Thoracic aorta (tissue), 2 donors: ENCODE measurements around the gene VPS13C. TPM values are rescaled to one million over a fixed set of nuclear protein-coding genes. Genes with fewer than 3 reads are reported as not detected.

Experiments used
- ATAC-seq: fragments of 150-250 bp; one replicate; pipeline ENCODE4 v1.8.0; 2017; ENCODE audit warnings: low read depth; ENCODE audit not compliant: insufficient number of reproducible peaks, low FRiP score
- DNase-seq: peaks from one replicate; pipeline ENCODE4 v3.0.0-alpha.2; 2020; ENCODE audit warnings: low spot score
- H3K27ac ChIP-seq, 2 donors: fragments of 200-600 bp; sonication (generic); 1 replicate in 1 of 2; 2 replicates in 1 of 2; pipeline ENCODE4 v1.5.1; 2016; ENCODE audit warnings: mild to moderate bottlenecking in 2 of 2, moderate library complexity in 2 of 2
- H3K27me3 ChIP-seq: fragments of 200-600 bp; sonication (generic); replicated peaks from 2 replicates; pipeline ENCODE4 v1.6.0; 2016; ENCODE audit warnings: mild to moderate bottlenecking; ENCODE audit not compliant: insufficient read depth
- H3K36me3 ChIP-seq: fragments of 200-600 bp; sonication (generic); one replicate; pipeline ENCODE4 v1.5.1; 2016
- H3K4me1 ChIP-seq, 2 donors: fragments of 200-600 bp; sonication (generic); 1 replicate in 1 of 2; 2 replicates in 1 of 2; pipeline versions ENCODE4 v1.5.1 to v1.6.0; 2016; ENCODE audit warnings: low read depth in 2 of 2, mild to moderate bottlenecking in 1 of 2; ENCODE audit not compliant: control insufficient read depth in 1 of 2
- H3K4me3 ChIP-seq: fragments of 200-600 bp; sonication (generic); 2 replicates; pipeline ENCODE4 v1.5.1; 2016; ENCODE audit warnings: mild to moderate bottlenecking
- H3K9me3 ChIP-seq: fragments of 200-600 bp; sonication (generic); 2 replicates; pipeline ENCODE4 v1.5.1; 2016
- CTCF ChIP-seq: fragments of 200-600 bp; sonication (generic); IDR thresholded peaks from one replicate; pipeline ENCODE4 v1.5.1; 2019; ENCODE audit warnings: antibody characterized with exemption
- total RNA-seq, 2 donors: library from RNA; depleted of rRNA; stranded (reverse); fragments of >200 nt; gene quantifications; one replicate each; pipeline versions ENCODE4 v1.1.0 to v1.2.3, GENCODE V29; 2016

VPS13C gene
- total RNA-seq, 2 donors from 2014 or later, result 93.3 to 99.0 TPM

GRCh38 chr15:61910839-61911369 is 149.3 kb downstream of the VPS13C start:
- no peaks in the 10 kb centered on the region for H3K27me3 ChIP-seq
- no peak for ATAC-seq
- TF ChIP-seq CTCF, result no peak
- peaks cover 0 to 6% of the 10 kb centered on the region in 2 donors for H3K4me1 ChIP-seq
- peaks cover 27% of the 10 kb centered on the region for H3K36me3 ChIP-seq
- H3K27ac ChIP-seq, result no peak overlapping the region
- DNase-seq, result no peak
- no peaks in the 10 kb centered on the region for H3K9me3 ChIP-seq
- H3K4me3 ChIP-seq, result no peak overlapping the region

- Histone ChIP-seq H3K4me1 (peaks cover 0 to 6% of the 10 kb centered on the region in 2 donors), H3K9me3 (no peaks in the 10 kb centered on the region), H3K27ac (no peak overlapping the region), H3K36me3 (peaks cover 23% of the 10 kb centered on the region), H3K27me3 (no peaks in the 10 kb centered on the region), H3K4me3 (no peak overlapping the region)
- DNase-seq (no peak), ATAC-seq (no peak)
- no peak for TF ChIP-seq CTCF
These were observed 152.0 kb downstream of the VPS13C start for GRCh38 chr15:61908241-61908640.

- H3K4me1 ChIP-seq, result peaks cover 0 to 6% of the 10 kb centered on the region in 2 donors
- no peak for DNase-seq
- H3K4me3 ChIP-seq, result no peak overlapping the region
- TF ChIP-seq CTCF, result no peak
- ATAC-seq, result no peak
- peaks cover 23% of the 10 kb centered on the region for H3K36me3 ChIP-seq
- no peaks in the 10 kb centered on the region for H3K9me3 ChIP-seq
- no peaks in the 10 kb centered on the region for H3K27me3 ChIP-seq
- no peak overlapping the region for H3K27ac ChIP-seq
These were observed 152.5 kb downstream of the VPS13C start for GRCh38 chr15:61907753-61908086.

- no peak for ATAC-seq
These were observed 153.1 kb downstream of the VPS13C start for GRCh38 chr15:61906961-61907752.

More at GRCh38 chr15:61906961-61907752, 153.1 kb downstream of the VPS13C start:
- Histone ChIP-seq H3K4me3 (no peak overlapping the region), H3K27me3 (no peaks in the 10 kb centered on the region), H3K36me3 (peaks cover 23% of the 10 kb centered on the region), H3K4me1 (peaks cover 0 to 6% of the 10 kb centered on the region in 2 donors), H3K9me3 (no peaks in the 10 kb centered on the region), H3K27ac (no peak overlapping the region)
- DNase-seq, result no peak
- no peak for TF ChIP-seq CTCF
